K562 (cell line): Measurements from ENCODE around the gene POP5. TPM values are rescaled to one million over a fixed set of nuclear protein-coding genes. Genes with fewer than 3 reads are reported as not detected.

Experiments
- BRD4 ChIP-seq: fragments of 200-600 bp; sonication (generic); IDR thresholded peaks from 2 replicates; pipeline ENCODE4 v1.6.1; 2017; ENCODE audit warnings: inconsistent platforms
- CREB1 ChIP-seq, 2 experiments: sonication (generic) in 1 of 2; formaldehyde crosslinking in 1 of 2; IDR thresholded peaks; 2 replicates each; pipeline versions ENCODE4 v1.6.1 to v1.8.0; 2012 to 2022; ENCODE audit warnings: inconsistent platforms in 1 of 2, mild to moderate bottlenecking in 1 of 2, missing genetic modification reagents in 1 of 2, moderate library complexity in 1 of 2
- ETS2 ChIP-seq: IDR thresholded peaks from 2 replicates; pipeline ENCODE4 v1.6.1; 2016; ENCODE audit warnings: borderline replicate concordance, missing genetic modification characterization, mild to moderate bottlenecking, moderate library complexity, missing compliant biosample characterization; ENCODE audit not compliant: poor library complexity, severe bottlenecking
- HMG20B ChIP-seq: fragments of 250-450 bp; sonication (Bioruptor Pico); IDR thresholded peaks from 2 replicates; pipeline ENCODE4 v1.5.0; 2021; ENCODE audit warnings: mild to moderate bottlenecking
- IFI16 ChIP-seq: fragments of 250-450 bp; sonication (Bioruptor Pico); IDR thresholded peaks from 2 replicates; pipeline ENCODE4 v2.1.2; 2022; ENCODE audit warnings: mild to moderate bottlenecking, inconsistent platforms
- MEF2A ChIP-seq: IDR thresholded peaks from 2 replicates; pipeline ENCODE4 v1.6.1; 2011; ENCODE audit warnings: low read depth, mild to moderate bottlenecking, low read length, moderate library complexity; ENCODE audit not compliant: control insufficient read depth
- NR2C1 ChIP-seq, 2 experiments: fragments of 450-650 bp; IDR thresholded peaks; 2 replicates each; pipeline ENCODE4 v1.6.1; 2017; ENCODE audit warnings: mild to moderate bottlenecking in 2 of 2, antibody characterized with exemption in 1 of 2, inconsistent platforms in 1 of 2, missing compliant biosample characterization in 1 of 2, missing genetic modification characterization in 1 of 2
- POLR2A ChIP-seq: fragments of 450-650 bp; conservative IDR thresholded peaks from 2 replicates; pipeline ENCODE4 v1.6.1; 2016
- POLR2AphosphoS5 ChIP-seq: IDR thresholded peaks from 2 replicates; pipeline ENCODE4 v1.6.1; 2011; ENCODE audit warnings: mild to moderate bottlenecking, low read depth, low read length, moderate library complexity; ENCODE audit not compliant: control insufficient read depth, insufficient read depth
- SNRNP70 ChIP-seq: fragments of 200-400 bp; formaldehyde crosslinking; optimal IDR thresholded peaks from 2 replicates; pipeline ENCODE3; 2017; ENCODE audit warnings: low read depth, low read length
- SRSF1 ChIP-seq: fragments of 200-400 bp; formaldehyde crosslinking; IDR thresholded peaks from 2 replicates; pipeline ENCODE4 v1.6.1; 2017; ENCODE audit warnings: mild to moderate bottlenecking, low read depth, low read length, moderate library complexity
- STAT5A ChIP-seq: IDR thresholded peaks from 2 replicates; pipeline ENCODE4 v1.6.1; 2012; ENCODE audit warnings: low read length, inconsistent platforms, borderline replicate concordance
- SUPT5H ChIP-seq: fragments of 450-650 bp; IDR thresholded peaks from 2 replicates; pipeline ENCODE4 v1.6.1; 2016
- ZEB2 ChIP-seq: fragments of 450-650 bp; IDR thresholded peaks from 2 replicates; pipeline ENCODE4 v1.6.1; 2016
- ZNF175 ChIP-seq: fragments of 200-800 bp; sonication (Bioruptor generic); IDR thresholded peaks from 2 replicates; pipeline ENCODE4 v1.6.1; 2016; ENCODE audit warnings: low read depth, mild to moderate bottlenecking, missing genetic modification characterization, missing compliant biosample characterization
- polyA plus RNA-seq, 8 experiments: library from polyadenylated mRNA; depleted of rRNA in 4 of 8; stranded (reverse) in 5 of 8; unstranded in 3 of 8; fragments of >200 nt; fragmentation: Nextera tagmentation in 2 of 8; fragmentation: Illumina TruSeq in 1 of 8; extraction: Ambion mirVana in 2 of 8; extraction: Trizol in 1 of 8; gene quantifications; 2 replicates each; pipeline versions ENCODE4 v1.2.1 to v1.2.3, GENCODE V29; 2011 to 2014; ENCODE audit warnings: inconsistent platforms in 1 of 8, missing spikeins in 1 of 8
- total RNA-seq, 7 experiments: library from RNA; depleted of rRNA in 6 of 7; stranded (reverse); fragments of >200 nt in 6 of 7; fragmentation: Illumina TruSeq in 2 of 7; extraction: Trizol in 2 of 7; gene quantifications; 2 replicates each; pipeline versions ENCODE4 v1.2.1 to v1.2.3, GENCODE V29; 2011 to 2021; ENCODE audit warnings: low replicate concordance in 1 of 7
- TF ChIP-seq, protein P1 (sequence below): fragments of 450-650 bp; formaldehyde crosslinking; IDR thresholded peaks from 2 replicates; pipeline ENCODE4 v1.4.0; 2022; ENCODE audit warnings: mild to moderate bottlenecking, moderate library complexity
- TF ChIP-seq, protein P2 (sequence below): fragments of 250-450 bp; sonication (Bioruptor Pico); IDR thresholded peaks from 2 replicates; pipeline ENCODE4 v1.8.0; 2022; ENCODE audit warnings: moderate library complexity, mild to moderate bottlenecking, inconsistent platforms
- TF ChIP-seq, protein P3 (sequence below): fragments of 450-650 bp; IDR thresholded peaks from 2 replicates; pipeline ENCODE4 v1.7.1; 2018; ENCODE audit warnings: mild to moderate bottlenecking, low read depth; ENCODE audit not compliant: partially characterized antibody
- TF ChIP-seq, protein P4 (sequence below), 2 experiments: fragments of 250-450 bp in 1 of 2; fragments of 450-650 bp in 1 of 2; sonication (Bioruptor Pico) in 1 of 2; IDR thresholded peaks; 2 replicates each; pipeline versions ENCODE4 v1.6.1 to v1.8.0; 2016 to 2021; ENCODE audit warnings: mild to moderate bottlenecking in 2 of 2, moderate library complexity in 2 of 2, missing compliant biosample characterization in 1 of 2, missing genetic modification characterization in 1 of 2
- TF ChIP-seq, protein P5 (sequence below): fragments of 200-800 bp; sonication (Bioruptor generic); IDR thresholded peaks from 2 replicates; pipeline ENCODE4 v1.6.1; 2017; ENCODE audit warnings: missing genetic modification characterization, missing compliant biosample characterization

The POP5 gene
- total and polyA plus RNA-seq, 9 of the 15 experiments (the other 6 are each of a cell fraction or from before 2014, with no cell fraction given) = 57.5 to 253 (median 73.8) TPM

DNA sequence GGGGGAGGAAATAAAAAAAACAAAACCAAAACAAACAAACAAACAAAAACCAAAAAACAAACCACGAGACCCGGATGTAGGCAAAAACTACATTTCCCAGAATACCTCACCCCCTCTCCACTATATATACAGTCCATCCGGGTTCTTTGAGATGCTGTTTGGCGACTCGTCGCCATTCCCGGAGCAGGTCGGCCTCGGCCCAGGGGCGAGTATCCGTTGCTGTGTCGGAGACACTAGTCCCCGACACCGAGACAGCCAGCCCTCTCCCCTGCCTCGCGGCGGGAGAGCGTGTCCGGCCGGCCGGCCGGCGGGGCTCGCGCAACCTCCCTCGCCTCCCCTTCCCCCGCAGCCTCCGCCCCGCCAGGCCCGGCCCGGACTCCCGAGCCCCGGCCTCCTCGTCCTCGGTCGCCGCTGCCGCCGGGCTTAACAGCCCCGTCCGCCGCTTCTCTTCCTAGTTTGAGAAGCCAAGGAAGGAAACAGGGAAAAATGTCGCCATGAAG lies 46.9 kb downstream of the POP5 start, which contains the start of gene RNF10 (continued):
- TF ChIP-seq SNRNP70 (no peak), SRSF1 (no peak), POLR2A (peak; percentile 94), CREB1 (IDR thresholded peaks at IDR 0.05) (no peak), CREB1 (CRISPR knock-in tag; IDR thresholded peaks at IDR 0.05) (no peak), NR2C1 (IDR thresholded peaks at IDR 0.05) (no peak; the same call in 1 of the 2 replicates), NR2C1 (tag; IDR thresholded peaks at IDR 0.05) (peak; percentile 34; the same call in 1 of the 2 replicates), ZNF175 (0 out of 2 replicates have a peak, but pooled peaks have one; percentile 48), HMG20B (CRISPR knock-in tag) (no peak), ETS2 (tag) (no peak), BRD4 (0 out of 2 replicates have a peak, but pooled peaks have one; percentile 59), POLR2AphosphoS5 (peak; percentile 95), STAT5A (no peak), IFI16 (no peak), MEF2A (no peak), SUPT5H (peak; percentile 90), ZEB2 (no peak)
- TF ChIP-seq, protein P1, sequence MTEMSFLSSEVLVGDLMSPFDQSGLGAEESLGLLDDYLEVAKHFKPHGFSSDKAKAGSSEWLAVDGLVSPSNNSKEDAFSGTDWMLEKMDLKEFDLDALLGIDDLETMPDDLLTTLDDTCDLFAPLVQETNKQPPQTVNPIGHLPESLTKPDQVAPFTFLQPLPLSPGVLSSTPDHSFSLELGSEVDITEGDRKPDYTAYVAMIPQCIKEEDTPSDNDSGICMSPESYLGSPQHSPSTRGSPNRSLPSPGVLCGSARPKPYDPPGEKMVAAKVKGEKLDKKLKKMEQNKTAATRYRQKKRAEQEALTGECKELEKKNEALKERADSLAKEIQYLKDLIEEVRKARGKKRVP (CRISPR knock-in tag) = no peak
- TF ChIP-seq, protein P2, sequence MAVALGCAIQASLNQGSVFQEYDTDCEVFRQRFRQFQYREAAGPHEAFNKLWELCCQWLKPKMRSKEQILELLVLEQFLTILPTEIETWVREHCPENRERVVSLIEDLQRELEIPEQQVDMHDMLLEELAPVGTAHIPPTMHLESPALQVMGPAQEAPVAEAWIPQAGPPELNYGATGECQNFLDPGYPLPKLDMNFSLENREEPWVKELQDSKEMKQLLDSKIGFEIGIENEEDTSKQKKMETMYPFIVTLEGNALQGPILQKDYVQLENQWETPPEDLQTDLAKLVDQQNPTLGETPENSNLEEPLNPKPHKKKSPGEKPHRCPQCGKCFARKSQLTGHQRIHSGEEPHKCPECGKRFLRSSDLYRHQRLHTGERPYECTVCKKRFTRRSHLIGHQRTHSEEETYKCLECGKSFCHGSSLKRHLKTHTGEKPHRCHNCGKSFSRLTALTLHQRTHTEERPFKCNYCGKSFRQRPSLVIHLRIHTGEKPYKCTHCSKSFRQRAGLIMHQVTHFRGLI (CRISPR knock-in tag) = no peak
- TF ChIP-seq, protein P3, sequence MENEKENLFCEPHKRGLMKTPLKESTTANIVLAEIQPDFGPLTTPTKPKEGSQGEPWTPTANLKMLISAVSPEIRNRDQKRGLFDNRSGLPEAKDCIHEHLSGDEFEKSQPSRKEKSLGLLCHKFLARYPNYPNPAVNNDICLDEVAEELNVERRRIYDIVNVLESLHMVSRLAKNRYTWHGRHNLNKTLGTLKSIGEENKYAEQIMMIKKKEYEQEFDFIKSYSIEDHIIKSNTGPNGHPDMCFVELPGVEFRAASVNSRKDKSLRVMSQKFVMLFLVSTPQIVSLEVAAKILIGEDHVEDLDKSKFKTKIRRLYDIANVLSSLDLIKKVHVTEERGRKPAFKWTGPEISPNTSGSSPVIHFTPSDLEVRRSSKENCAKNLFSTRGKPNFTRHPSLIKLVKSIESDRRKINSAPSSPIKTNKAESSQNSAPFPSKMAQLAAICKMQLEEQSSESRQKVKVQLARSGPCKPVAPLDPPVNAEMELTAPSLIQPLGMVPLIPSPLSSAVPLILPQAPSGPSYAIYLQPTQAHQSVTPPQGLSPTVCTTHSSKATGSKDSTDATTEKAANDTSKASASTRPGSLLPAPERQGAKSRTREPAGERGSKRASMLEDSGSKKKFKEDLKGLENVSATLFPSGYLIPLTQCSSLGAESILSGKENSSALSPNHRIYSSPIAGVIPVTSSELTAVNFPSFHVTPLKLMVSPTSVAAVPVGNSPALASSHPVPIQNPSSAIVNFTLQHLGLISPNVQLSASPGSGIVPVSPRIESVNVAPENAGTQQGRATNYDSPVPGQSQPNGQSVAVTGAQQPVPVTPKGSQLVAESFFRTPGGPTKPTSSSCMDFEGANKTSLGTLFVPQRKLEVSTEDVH = peak; percentile 66
- TF ChIP-seq, protein P4, sequence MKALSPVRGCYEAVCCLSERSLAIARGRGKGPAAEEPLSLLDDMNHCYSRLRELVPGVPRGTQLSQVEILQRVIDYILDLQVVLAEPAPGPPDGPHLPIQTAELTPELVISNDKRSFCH (CRISPR knock-in tag; IDR thresholded peaks at IDR 0.05) = no peak
- TF ChIP-seq, protein P4 (tag; IDR thresholded peaks at IDR 0.05) = no peak
- TF ChIP-seq, protein P5, sequence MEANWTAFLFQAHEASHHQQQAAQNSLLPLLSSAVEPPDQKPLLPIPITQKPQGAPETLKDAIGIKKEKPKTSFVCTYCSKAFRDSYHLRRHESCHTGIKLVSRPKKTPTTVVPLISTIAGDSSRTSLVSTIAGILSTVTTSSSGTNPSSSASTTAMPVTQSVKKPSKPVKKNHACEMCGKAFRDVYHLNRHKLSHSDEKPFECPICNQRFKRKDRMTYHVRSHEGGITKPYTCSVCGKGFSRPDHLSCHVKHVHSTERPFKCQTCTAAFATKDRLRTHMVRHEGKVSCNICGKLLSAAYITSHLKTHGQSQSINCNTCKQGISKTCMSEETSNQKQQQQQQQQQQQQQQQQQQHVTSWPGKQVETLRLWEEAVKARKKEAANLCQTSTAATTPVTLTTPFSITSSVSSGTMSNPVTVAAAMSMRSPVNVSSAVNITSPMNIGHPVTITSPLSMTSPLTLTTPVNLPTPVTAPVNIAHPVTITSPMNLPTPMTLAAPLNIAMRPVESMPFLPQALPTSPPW (CRISPR knock-in tag) = peak; percentile 31; the same call in 1 of the 2 replicates
